ENCODE measurements around the gene TEKTIP1.

- TF ChIP-seq POLR2AphosphoS5 (IDR thresholded peaks at IDR 0.05): no peak
- TF ChIP-seq, protein P1, sequence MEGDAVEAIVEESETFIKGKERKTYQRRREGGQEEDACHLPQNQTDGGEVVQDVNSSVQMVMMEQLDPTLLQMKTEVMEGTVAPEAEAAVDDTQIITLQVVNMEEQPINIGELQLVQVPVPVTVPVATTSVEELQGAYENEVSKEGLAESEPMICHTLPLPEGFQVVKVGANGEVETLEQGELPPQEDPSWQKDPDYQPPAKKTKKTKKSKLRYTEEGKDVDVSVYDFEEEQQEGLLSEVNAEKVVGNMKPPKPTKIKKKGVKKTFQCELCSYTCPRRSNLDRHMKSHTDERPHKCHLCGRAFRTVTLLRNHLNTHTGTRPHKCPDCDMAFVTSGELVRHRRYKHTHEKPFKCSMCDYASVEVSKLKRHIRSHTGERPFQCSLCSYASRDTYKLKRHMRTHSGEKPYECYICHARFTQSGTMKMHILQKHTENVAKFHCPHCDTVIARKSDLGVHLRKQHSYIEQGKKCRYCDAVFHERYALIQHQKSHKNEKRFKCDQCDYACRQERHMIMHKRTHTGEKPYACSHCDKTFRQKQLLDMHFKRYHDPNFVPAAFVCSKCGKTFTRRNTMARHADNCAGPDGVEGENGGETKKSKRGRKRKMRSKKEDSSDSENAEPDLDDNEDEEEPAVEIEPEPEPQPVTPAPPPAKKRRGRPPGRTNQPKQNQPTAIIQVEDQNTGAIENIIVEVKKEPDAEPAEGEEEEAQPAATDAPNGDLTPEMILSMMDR (IDR thresholded peaks at IDR 0.05): no peak
- no peak for TF ChIP-seq POLR2A (IDR thresholded peaks at IDR 0.05)
- TF ChIP-seq EP300 (IDR thresholded peaks at IDR 0.05; ENCODE audit: low read depth): no peak
Measured at GRCh38 chr19:3556978-3557460, 18.0 kb downstream of the TEKTIP1 start.
